Central memory CD8-positive, alpha-beta T cell (primary cell): ENCODE data around the gene ABCA9.
"Not testable (repeated sequence)": the region's sequence is repeated elsewhere in the genome, so short reads cannot be mapped to it uniquely, and the experiment has no call there.

Source experiments
- ATAC-seq: fragments of 150-1000 bp; cut with Tn5 transposase; replicated peaks from 2 replicates; pipeline ENCODE4 v1.10.0; 2022; ENCODE audit warnings: mild to moderate bottlenecking, moderate FRiP score, moderate number of reproducible peaks; ENCODE audit not compliant: poor library complexity, severe bottlenecking; ENCODE audit errors: extremely low read depth
- DNase-seq, 2 donors: peaks; one replicate each; pipeline ENCODE4 v3.0.0; 2021; ENCODE audit warnings: low spot score in 2 of 2
- H3K27ac Mint-ChIP-seq: one replicate; pipeline ENCODE4 v1.8.0; 2022; ENCODE audit warnings: low read depth, mild to moderate bottlenecking, moderate library complexity, mixed read lengths
- H3K27me3 Mint-ChIP-seq: one replicate; pipeline ENCODE4 v1.8.0; 2022; ENCODE audit warnings: mixed read lengths
- H3K36me3 Mint-ChIP-seq: one replicate; pipeline ENCODE4 v1.8.0; 2022; ENCODE audit warnings: mild to moderate bottlenecking, moderate library complexity, mixed read lengths; ENCODE audit not compliant: insufficient read depth
- H3K4me1 Mint-ChIP-seq: one replicate; pipeline ENCODE4 v1.8.0; 2022; ENCODE audit warnings: mixed read lengths
- H3K4me3 Mint-ChIP-seq: one replicate; pipeline ENCODE4 v1.8.0; 2022; ENCODE audit warnings: mild to moderate bottlenecking, moderate library complexity, mixed read lengths
- H3K9me3 Mint-ChIP-seq: one replicate; pipeline ENCODE4 v1.8.0; 2022; ENCODE audit warnings: mixed read lengths

Gene ABCA9

GRCh38 chr17:69044371-69044770 lies 16.4 kb downstream of the ABCA9 start:
- ATAC-seq (no peak), DNase-seq (no peak)
- Mint-ChIP-seq H3K27me3 (peaks cover 1% of the 10 kb centered on the region), H3K9me3 (no peaks in the 10 kb centered on the region), H3K27ac (no peak overlapping the region), H3K4me3 (no peak overlapping the region), H3K36me3 (no peaks in the 10 kb centered on the region), H3K4me1 (no peaks in the 10 kb centered on the region)

- no peak for ATAC-seq
- Mint-ChIP-seq H3K27me3 (peaks cover 13% of the 10 kb centered on the region), H3K4me3 (no peak overlapping the region), H3K27ac (no peak overlapping the region), H3K36me3 (no peaks in the 10 kb centered on the region), H3K4me1 (no peaks in the 10 kb centered on the region), H3K9me3 (no peaks in the 10 kb centered on the region)
- no peak for DNase-seq
These were observed 17.5 kb downstream of the ABCA9 start for GRCh38 chr17:69043098-69043734.

GRCh38 chr17:69042308-69042707 lies 18.4 kb downstream of the ABCA9 start:
- ATAC-seq: no peak
- no peak for DNase-seq
- Mint-ChIP-seq H3K27ac (no peak overlapping the region), H3K36me3 (no peaks in the 10 kb centered on the region), H3K4me1 (no peaks in the 10 kb centered on the region), H3K4me3 (no peak overlapping the region), H3K27me3 (peaks cover 22% of the 10 kb centered on the region), H3K9me3 (peaks cover 2% of the 10 kb centered on the region)

GRCh38 chr17:69031839-69032238 lies 28.9 kb downstream of the ABCA9 start:
- DNase-seq (no peak), ATAC-seq (no peak)
- Mint-ChIP-seq H3K9me3 (peaks cover under 1% of the 10 kb centered on the region), H3K4me1 (no peaks in the 10 kb centered on the region), H3K27me3 (peaks cover 38% of the 10 kb centered on the region), H3K27ac (no peak overlapping the region), H3K36me3 (peaks cover 2% of the 10 kb centered on the region), H3K4me3 (no peak overlapping the region)

GRCh38 chr17:69030169-69030568 lies 30.6 kb downstream of the ABCA9 start:
- ATAC-seq: no peak
- H3K27ac Mint-ChIP-seq: no peak overlapping the region
- no peak for DNase-seq
- peaks cover 2% of the 10 kb centered on the region for H3K9me3 Mint-ChIP-seq
- no peak overlapping the region for H3K4me3 Mint-ChIP-seq
- H3K27me3 Mint-ChIP-seq: peaks cover 45% of the 10 kb centered on the region
- no peaks in the 10 kb centered on the region for H3K4me1 Mint-ChIP-seq
- no peaks in the 10 kb centered on the region for H3K36me3 Mint-ChIP-seq

GRCh38 chr17:69018687-69019086 lies 42.0 kb downstream of the ABCA9 start:
- ATAC-seq (no peak), DNase-seq (no peak)
- Mint-ChIP-seq H3K27ac (no peak overlapping the region), H3K4me1 (no peaks in the 10 kb centered on the region), H3K27me3 (peaks cover 12% of the 10 kb centered on the region), H3K36me3 (no peaks in the 10 kb centered on the region), H3K4me3 (no peak overlapping the region), H3K9me3 (no peaks in the 10 kb centered on the region)

- DNase-seq: no peak
- H3K4me1 Mint-ChIP-seq: no peaks in the 10 kb centered on the region
- no peak overlapping the region for H3K27ac Mint-ChIP-seq
- no peak for ATAC-seq
- H3K4me3 Mint-ChIP-seq: no peak overlapping the region
- H3K36me3 Mint-ChIP-seq: no peaks in the 10 kb centered on the region
- H3K9me3 Mint-ChIP-seq: no peaks in the 10 kb centered on the region
- peaks cover 8% of the 10 kb centered on the region for H3K27me3 Mint-ChIP-seq
These were observed 42.6 kb downstream of the ABCA9 start for GRCh38 chr17:69018022-69018615.

GRCh38 chr17:69015631-69016030 lies 45.1 kb downstream of the ABCA9 start:
- H3K4me3 Mint-ChIP-seq: no peak overlapping the region
- no peak for ATAC-seq
- H3K27ac Mint-ChIP-seq: no peak overlapping the region
- H3K9me3 Mint-ChIP-seq: no peaks in the 10 kb centered on the region
- DNase-seq: no peak
- H3K27me3 Mint-ChIP-seq: peaks cover 9% of the 10 kb centered on the region
- H3K4me1 Mint-ChIP-seq: no peaks in the 10 kb centered on the region
- H3K36me3 Mint-ChIP-seq: no peaks in the 10 kb centered on the region

- Mint-ChIP-seq H3K9me3 (no peaks in the 10 kb centered on the region), H3K4me3 (no peak overlapping the region), H3K27me3 (peaks cover 17% of the 10 kb centered on the region), H3K36me3 (no peaks in the 10 kb centered on the region), H3K27ac (no peak overlapping the region), H3K4me1 (no peaks in the 10 kb centered on the region)
- no peak for ATAC-seq
- no peak for DNase-seq
These were observed 47.6 kb downstream of the ABCA9 start for GRCh38 chr17:69012895-69013805.

- H3K27ac Mint-ChIP-seq: no peak overlapping the region
- no peak for DNase-seq
- no peak overlapping the region for H3K4me3 Mint-ChIP-seq
- no peak for ATAC-seq
- no peaks in the 10 kb centered on the region for H3K36me3 Mint-ChIP-seq
- H3K4me1 Mint-ChIP-seq: no peaks in the 10 kb centered on the region
- peaks cover 5% of the 10 kb centered on the region for H3K9me3 Mint-ChIP-seq
- H3K27me3 Mint-ChIP-seq: peaks cover 40% of the 10 kb centered on the region
These were observed 50.8 kb downstream of the ABCA9 start for GRCh38 chr17:69009930-69010329.

- H3K4me1 Mint-ChIP-seq, H3K36me3 Mint-ChIP-seq, ATAC-seq, DNase-seq, H3K27ac Mint-ChIP-seq, H3K4me3 Mint-ChIP-seq: not testable (repeated sequence)
- peaks cover 39% of the 10 kb centered on the region for H3K27me3 Mint-ChIP-seq
- peaks cover 10% of the 10 kb centered on the region for H3K9me3 Mint-ChIP-seq
These were observed 56.0 kb downstream of the ABCA9 start for GRCh38 chr17:69004759-69005158.

- H3K27me3 Mint-ChIP-seq, H3K4me3 Mint-ChIP-seq, ATAC-seq, H3K27ac Mint-ChIP-seq, DNase-seq, H3K36me3 Mint-ChIP-seq, H3K4me1 Mint-ChIP-seq: not testable (repeated sequence)
- H3K9me3 Mint-ChIP-seq: peaks cover 13% of the 10 kb centered on the region
These were observed 61.0 kb downstream of the ABCA9 start for GRCh38 chr17:68999743-69000142.

GRCh38 chr17:68993112-68993511 lies 67.6 kb downstream of the ABCA9 start:
- H3K9me3 Mint-ChIP-seq: peaks cover 9% of the 10 kb centered on the region
- H3K4me3 Mint-ChIP-seq: no peak overlapping the region
- no peaks in the 10 kb centered on the region for H3K4me1 Mint-ChIP-seq
- no peak for ATAC-seq
- H3K27ac Mint-ChIP-seq: no peak overlapping the region
- no peak for DNase-seq
- no peaks in the 10 kb centered on the region for H3K27me3 Mint-ChIP-seq
- H3K36me3 Mint-ChIP-seq: no peaks in the 10 kb centered on the region
